Mesenchymal stem cell (in vitro differentiated cells and primary cell): ENCODE data around the gene CYFIP2.

Experiments
- DNase-seq: peaks from one replicate; pipeline ENCODE4 v3.0.0-alpha.2; 2013
- H2AFZ ChIP-seq: one replicate; pipeline ENCODE4 v1.6.1; 2013; ENCODE audit warnings: low read depth, mild to moderate bottlenecking, control low read depth, inconsistent platforms, low read length, moderate library complexity
- H2AK5ac ChIP-seq: 2 replicates; pipeline ENCODE4 v1.6.1; 2013; ENCODE audit warnings: low read length, moderate library complexity, mild to moderate bottlenecking, inconsistent platforms; ENCODE audit not compliant: severe bottlenecking
- H2BK120ac ChIP-seq: one replicate; pipeline ENCODE4 v1.6.1; 2013; ENCODE audit warnings: low read depth, mild to moderate bottlenecking, inconsistent platforms, low read length, moderate library complexity
- H2BK12ac ChIP-seq, 2 experiments: one replicate each; pipeline ENCODE4 v1.6.1; 2013; ENCODE audit warnings: inconsistent platforms in 2 of 2, low read length in 2 of 2, mild to moderate bottlenecking in 2 of 2, moderate library complexity in 2 of 2, control low read depth in 1 of 2
- H2BK15ac ChIP-seq: one replicate; pipeline ENCODE4 v1.6.1; 2013; ENCODE audit warnings: mild to moderate bottlenecking, low read depth, inconsistent platforms; ENCODE audit not compliant: poor library complexity, severe bottlenecking
- H2BK5ac ChIP-seq: 2 replicates; pipeline ENCODE4 v1.6.1; 2013; ENCODE audit warnings: low read depth, mild to moderate bottlenecking, low read length, control low read depth, inconsistent platforms; ENCODE audit not compliant: poor library complexity, severe bottlenecking
- H3K14ac ChIP-seq, 2 experiments: one replicate each; pipeline ENCODE4 v1.6.1; 2013; ENCODE audit warnings: inconsistent platforms in 2 of 2, low read length in 2 of 2, control low read depth in 1 of 2, mild to moderate bottlenecking in 1 of 2, moderate library complexity in 1 of 2
- H3K18ac ChIP-seq, 2 experiments: one replicate each; pipeline ENCODE4 v1.6.1; 2013; ENCODE audit warnings: inconsistent platforms in 2 of 2, low read length in 2 of 2, control low read depth in 1 of 2, low read depth in 1 of 2, mild to moderate bottlenecking in 1 of 2
- H3K23ac ChIP-seq, 2 experiments: one replicate each; pipeline ENCODE4 v1.6.1; 2013; ENCODE audit warnings: inconsistent platforms in 2 of 2, low read length in 2 of 2, mild to moderate bottlenecking in 2 of 2, moderate library complexity in 2 of 2, control low read depth in 1 of 2
- H3K27ac ChIP-seq: 2 replicates; pipeline ENCODE4 v1.5.1; 2013; ENCODE audit warnings: mild to moderate bottlenecking, moderate library complexity, low read length, control low read depth, inconsistent platforms; ENCODE audit not compliant: poor library complexity, severe bottlenecking
- H3K27me3 ChIP-seq, 2 experiments: 2 replicates each; pipeline versions ENCODE4 v1.6.1 to v1.7.0; 2013; ENCODE audit warnings: low read length in 2 of 2, mild to moderate bottlenecking in 2 of 2, moderate library complexity in 2 of 2, control low read depth in 1 of 2, inconsistent platforms in 1 of 2; ENCODE audit not compliant: control insufficient read depth in 1 of 2, insufficient read depth in 1 of 2
- H3K36me3 ChIP-seq, 2 experiments: 2 replicates each; pipeline versions ENCODE4 v1.6.1 to v1.7.0; 2013; ENCODE audit warnings: low read length in 2 of 2, control low read depth in 1 of 2, inconsistent platforms in 1 of 2, low read depth in 1 of 2, mild to moderate bottlenecking in 1 of 2; ENCODE audit not compliant: insufficient read depth in 2 of 2, control insufficient read depth in 1 of 2
- H3K4ac ChIP-seq, 2 experiments: one replicate each; pipeline ENCODE4 v1.6.1; 2013; ENCODE audit warnings: inconsistent platforms in 2 of 2, low read length in 2 of 2, mild to moderate bottlenecking in 2 of 2, moderate library complexity in 2 of 2, control low read depth in 1 of 2, low read depth in 1 of 2
- H3K4me1 ChIP-seq: 2 replicates; pipeline ENCODE4 v1.6.1; 2013; ENCODE audit warnings: low read depth, low read length, control low read depth; ENCODE audit not compliant: control insufficient read depth, insufficient read depth
- H3K4me2 ChIP-seq: 2 replicates; pipeline ENCODE4 v1.6.1; 2013; ENCODE audit warnings: low read length, mild to moderate bottlenecking, inconsistent platforms; ENCODE audit not compliant: poor library complexity, severe bottlenecking
- H3K4me3 ChIP-seq, 2 experiments: 2 replicates each; pipeline versions ENCODE4 v1.5.1 to v1.7.0; 2013; ENCODE audit warnings: low read length in 2 of 2, mild to moderate bottlenecking in 2 of 2, control low read depth in 1 of 2, low read depth in 1 of 2; ENCODE audit not compliant: insufficient read depth in 1 of 2
- H3K79me1 ChIP-seq: replicated peaks from 2 replicates; pipeline ENCODE4 v1.6.1; 2013; ENCODE audit warnings: mild to moderate bottlenecking, control low read depth, low read length, inconsistent platforms; ENCODE audit not compliant: poor library complexity, severe bottlenecking
- H3K9ac ChIP-seq: 2 replicates; pipeline ENCODE4 v1.7.0; 2013; ENCODE audit warnings: mild to moderate bottlenecking, low read length, moderate library complexity
- H3K9me3 ChIP-seq: 2 replicates; pipeline ENCODE4 v1.7.0; 2013; ENCODE audit warnings: mild to moderate bottlenecking, low read length; ENCODE audit not compliant: control insufficient read depth
- H4K8ac ChIP-seq: one replicate; pipeline ENCODE4 v1.6.1; 2013; ENCODE audit warnings: inconsistent platforms, mild to moderate bottlenecking, low read length, moderate library complexity
- H4K91ac ChIP-seq: one replicate; pipeline ENCODE4 v1.6.1; 2013; ENCODE audit warnings: mild to moderate bottlenecking, low read length, inconsistent platforms
- WGBS: methylation state at CpG from one replicate; pipeline ENCODE4 v1.1.7; 2013; ENCODE audit warnings: mixed read lengths; 5-methylcytosine and 5-hydroxymethylcytosine counted together

Gene CYFIP2

GRCh38 chr5:157266286-157267007 is 524 bp downstream of the CYFIP2 start:
- no peak overlapping the region for H3K4ac ChIP-seq
- H3K4me3 ChIP-seq: peak overlapping the region; percentile 78 to 89
- H3K4me2 ChIP-seq: peak overlapping the region; percentile 91
- no peaks in the 10 kb centered on the region for H3K36me3 ChIP-seq
- no peak overlapping the region for H2BK15ac ChIP-seq
- DNase-seq: no peak
- no peak overlapping the region for H2BK5ac ChIP-seq
- peak overlapping the region; percentile 49 for H3K9ac ChIP-seq
- no peak overlapping the region for H3K23ac ChIP-seq
- H3K27ac ChIP-seq: no peak overlapping the region
- peak overlapping the region in 1 of 2 experiments; percentile 18 for H3K18ac ChIP-seq
- H2AFZ ChIP-seq: peak overlapping the region; percentile 51
- WGBS: 10% methylated on average over 32 of the region's 62 CpGs
- peak overlapping the region; percentile 42 for H4K8ac ChIP-seq
- H4K91ac ChIP-seq: no peak overlapping the region
- H2BK12ac ChIP-seq: no peak overlapping the region
- H3K14ac ChIP-seq: peak overlapping the region in 1 of 2 experiments; percentile 39
- peaks cover 15% of the 10 kb centered on the region for H3K4me1 ChIP-seq
- H3K79me1 ChIP-seq: peaks cover 27% of the 10 kb centered on the region
- H2AK5ac ChIP-seq: no peak overlapping the region
- H3K27me3 ChIP-seq: peaks cover 0 to 7% of the 10 kb centered on the region in 2 experiments
- no peak overlapping the region for H2BK120ac ChIP-seq
- no peaks in the 10 kb centered on the region for H3K9me3 ChIP-seq

DNA sequence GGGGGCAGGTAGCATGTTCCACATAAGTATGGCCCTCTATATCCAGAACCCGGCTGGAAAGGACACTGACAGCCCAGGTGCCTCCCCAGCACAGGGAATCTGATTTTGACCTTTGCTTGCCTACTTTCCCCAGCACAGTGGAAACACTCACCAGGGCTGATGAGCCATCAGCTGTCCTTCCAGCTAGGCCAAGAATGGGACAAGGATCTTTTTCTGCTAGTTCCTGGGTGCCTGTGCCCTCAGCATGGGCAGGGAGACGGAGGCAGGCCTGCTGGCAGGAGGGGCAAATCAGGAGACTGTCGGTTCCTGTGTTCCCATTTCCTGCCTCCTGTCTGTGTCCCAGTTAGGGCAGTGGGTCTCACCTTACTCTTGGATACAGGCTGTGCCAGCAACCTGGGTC is 1.1 kb downstream of the CYFIP2 start:
- Histone ChIP-seq H2AK5ac (no peak overlapping the region), H3K18ac (no peak overlapping the region), H4K8ac (no peak overlapping the region), H3K9me3 (no peaks in the 10 kb centered on the region), H2BK5ac (no peak overlapping the region), H3K4me1 (peaks cover 15% of the 10 kb centered on the region), H3K27me3 (peaks cover 0 to 4% of the 10 kb centered on the region in 2 experiments), H3K79me1 (peaks cover 32% of the 10 kb centered on the region), H3K4me2 (peak overlapping the region; percentile 91), H4K91ac (no peak overlapping the region), H3K23ac (no peak overlapping the region), H3K4ac (no peak overlapping the region), H3K9ac (no peak overlapping the region), H2BK120ac (no peak overlapping the region), H2BK12ac (no peak overlapping the region), H3K27ac (no peak overlapping the region), H3K36me3 (peaks cover 0 to 4% of the 10 kb centered on the region in 2 experiments), H3K14ac (no peak overlapping the region), H3K4me3 (peak overlapping the region; percentile 78 to 89), H2AFZ (no peak overlapping the region), H2BK15ac (no peak overlapping the region)
- whole genome bisulfite sequencing: 83% methylated on average over 3 of the region's 3 CpGs
- no peak for DNase-seq

DNA sequence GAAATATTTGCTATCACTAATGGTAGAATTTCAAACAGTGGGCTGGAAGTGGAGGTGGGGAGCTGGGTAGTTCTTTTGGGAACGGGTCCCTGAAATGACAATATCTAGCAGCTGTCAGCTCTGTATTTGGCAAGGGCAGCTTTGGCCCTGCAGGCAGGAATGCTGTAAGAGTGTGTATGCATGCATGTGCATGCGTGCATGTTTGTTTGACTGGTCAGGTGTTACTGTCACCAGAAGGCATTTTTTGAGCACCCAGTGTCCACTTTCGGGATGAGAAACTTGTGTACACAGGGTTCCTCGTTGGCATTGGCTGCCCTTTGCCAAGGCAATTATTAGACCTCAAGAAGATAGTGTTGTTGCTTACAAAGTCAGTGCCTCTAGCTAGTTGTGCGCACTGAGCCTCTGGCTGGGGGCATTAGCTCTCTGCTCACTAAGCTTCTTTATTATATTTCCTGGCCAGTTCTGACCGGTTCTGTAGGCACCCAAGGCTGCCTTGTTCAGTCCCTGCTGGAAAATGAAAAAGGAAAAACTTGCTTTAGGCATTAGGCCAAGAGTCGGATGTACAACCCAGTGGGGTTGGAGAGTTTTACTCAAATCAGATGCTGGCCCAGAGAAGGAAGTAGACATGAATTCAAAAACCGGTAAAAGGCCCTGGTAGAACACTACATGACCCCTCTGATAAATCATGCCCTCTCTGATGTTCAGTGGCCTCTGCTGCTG is 2.0 kb downstream of the CYFIP2 start:
- Histone ChIP-seq H3K27me3 (peaks cover 0 to 4% of the 10 kb centered on the region in 2 experiments), H3K14ac (no peak overlapping the region), H3K18ac (no peak overlapping the region), H3K27ac (no peak overlapping the region), H2BK12ac (no peak overlapping the region), H3K4me2 (no peak overlapping the region), H3K79me1 (peaks cover 34% of the 10 kb centered on the region), H3K4me1 (peaks cover 15% of the 10 kb centered on the region), H4K91ac (no peak overlapping the region), H2BK5ac (no peak overlapping the region), H2BK15ac (no peak overlapping the region), H4K8ac (no peak overlapping the region), H3K23ac (no peak overlapping the region), H3K36me3 (peaks cover 0 to 5% of the 10 kb centered on the region in 2 experiments), H3K9me3 (no peaks in the 10 kb centered on the region), H2AFZ (no peak overlapping the region), H3K4ac (no peak overlapping the region), H2BK120ac (no peak overlapping the region), H3K4me3 (no peak overlapping the region), H3K9ac (no peak overlapping the region), H2AK5ac (no peak overlapping the region)
- DNase-seq: no peak
- WGBS: 86% methylated on average over 8 of the region's 8 CpGs

- Histone ChIP-seq H3K18ac (no peak overlapping the region), H2AK5ac (no peak overlapping the region), H3K27ac (no peak overlapping the region), H3K9ac (no peak overlapping the region), H3K4ac (no peak overlapping the region), H4K8ac (no peak overlapping the region), H3K9me3 (no peaks in the 10 kb centered on the region), H2BK12ac (no peak overlapping the region), H3K79me1 (peaks cover 41% of the 10 kb centered on the region), H3K36me3 (peaks cover 0 to 5% of the 10 kb centered on the region in 2 experiments), H3K4me1 (peaks cover 15% of the 10 kb centered on the region), H4K91ac (no peak overlapping the region), H3K4me3 (no peak overlapping the region), H2BK15ac (no peak overlapping the region), H2AFZ (no peak overlapping the region), H3K14ac (no peak overlapping the region), H3K23ac (no peak overlapping the region), H2BK120ac (no peak overlapping the region), H3K4me2 (no peak overlapping the region), H3K27me3 (peaks cover 0 to 4% of the 10 kb centered on the region in 2 experiments), H2BK5ac (no peak overlapping the region)
- 63% methylated on average over 5 of the region's 6 CpGs for WGBS
- no peak for DNase-seq
Observed at GRCh38 chr5:157269165-157269671, 3.3 kb downstream of the CYFIP2 start.
